Breast epithelium (tissue), 3 donors: Measurements from ENCODE around the gene ALDH1L1.

Experiments
- POLR2A ChIP-seq: fragments of 450-650 bp; IDR thresholded peaks from one replicate; pipeline ENCODE4 v1.6.1; 2016; ENCODE audit warnings: antibody characterized with exemption, mild to moderate bottlenecking, moderate library complexity
- TF ChIP-seq, protein P1 (sequence below), 3 donors: fragments of 450-650 bp; IDR thresholded peaks; one replicate each; pipeline ENCODE4 v1.5.1; 2016 to 2017; ENCODE audit warnings: antibody characterized with exemption in 3 of 3, mild to moderate bottlenecking in 3 of 3, moderate library complexity in 3 of 3

DNA sequence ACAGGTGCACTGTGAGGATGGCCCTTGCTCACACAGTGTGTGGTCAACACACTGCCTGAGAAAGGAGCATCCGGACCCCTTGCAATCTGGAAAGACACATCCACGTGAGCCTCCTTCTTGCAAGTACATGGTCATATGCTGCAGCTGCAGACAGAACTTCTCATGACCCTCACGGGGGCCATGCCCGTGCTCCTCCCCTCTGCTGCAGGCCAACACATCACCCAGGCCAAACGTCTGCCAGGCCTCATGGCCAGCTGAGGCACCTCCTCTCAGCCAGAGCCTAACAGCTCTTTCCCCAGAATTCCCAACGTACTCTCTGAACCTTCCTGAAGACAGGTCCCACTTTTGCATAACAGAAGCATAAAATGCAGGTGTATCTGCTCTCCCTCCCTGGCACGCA lies 121.7 kb downstream of the ALDH1L1 start:
- TF ChIP-seq POLR2A: no peak
- TF ChIP-seq, protein P1, sequence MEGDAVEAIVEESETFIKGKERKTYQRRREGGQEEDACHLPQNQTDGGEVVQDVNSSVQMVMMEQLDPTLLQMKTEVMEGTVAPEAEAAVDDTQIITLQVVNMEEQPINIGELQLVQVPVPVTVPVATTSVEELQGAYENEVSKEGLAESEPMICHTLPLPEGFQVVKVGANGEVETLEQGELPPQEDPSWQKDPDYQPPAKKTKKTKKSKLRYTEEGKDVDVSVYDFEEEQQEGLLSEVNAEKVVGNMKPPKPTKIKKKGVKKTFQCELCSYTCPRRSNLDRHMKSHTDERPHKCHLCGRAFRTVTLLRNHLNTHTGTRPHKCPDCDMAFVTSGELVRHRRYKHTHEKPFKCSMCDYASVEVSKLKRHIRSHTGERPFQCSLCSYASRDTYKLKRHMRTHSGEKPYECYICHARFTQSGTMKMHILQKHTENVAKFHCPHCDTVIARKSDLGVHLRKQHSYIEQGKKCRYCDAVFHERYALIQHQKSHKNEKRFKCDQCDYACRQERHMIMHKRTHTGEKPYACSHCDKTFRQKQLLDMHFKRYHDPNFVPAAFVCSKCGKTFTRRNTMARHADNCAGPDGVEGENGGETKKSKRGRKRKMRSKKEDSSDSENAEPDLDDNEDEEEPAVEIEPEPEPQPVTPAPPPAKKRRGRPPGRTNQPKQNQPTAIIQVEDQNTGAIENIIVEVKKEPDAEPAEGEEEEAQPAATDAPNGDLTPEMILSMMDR (IDR thresholded peaks at IDR 0.05): no peak
